Muscle of leg (tissue), 11 donors: ENCODE data around the gene PIP5K1B. TPM values are rescaled to one million over a fixed set of nuclear protein-coding genes. Genes with fewer than 3 reads are reported as not detected.

Source experiments
- DNase-seq: peaks from one replicate; pipeline ENCODE4 v3.0.0; 2013
- H3K27ac ChIP-seq: one replicate; pipeline ENCODE4 v1.5.1; 2013; ENCODE audit warnings: mild to moderate bottlenecking, low read length, control low read depth
- H3K27me3 ChIP-seq: one replicate; pipeline ENCODE4 v1.6.1; 2013; ENCODE audit warnings: low read length; ENCODE audit not compliant: control insufficient read depth, insufficient read depth
- H3K36me3 ChIP-seq: one replicate; pipeline ENCODE4 v1.6.1; 2013; ENCODE audit warnings: low read length; ENCODE audit not compliant: control insufficient read depth, insufficient read depth
- H3K4me1 ChIP-seq: one replicate; pipeline ENCODE4 v1.6.1; 2013; ENCODE audit warnings: low read length; ENCODE audit not compliant: control insufficient read depth, insufficient read depth
- H3K4me3 ChIP-seq: one replicate; pipeline ENCODE4 v1.5.1; 2013; ENCODE audit warnings: low read length, control low read depth
- H3K9me3 ChIP-seq: replicated peaks from 2 replicates; pipeline ENCODE4 v1.6.1; 2013; ENCODE audit warnings: low read depth, low read length; ENCODE audit not compliant: control insufficient read depth
- WGBS: methylation state at CpG from one replicate; pipeline ENCODE4 v1.1.5; 2013; ENCODE audit warnings: missing lambda C conversion rate; ENCODE audit not compliant: insufficient coverage; 5-methylcytosine and 5-hydroxymethylcytosine counted together
- polyA plus RNA-seq, 8 donors: library from polyadenylated mRNA; unstranded; fragments of 120-200 nt; gene quantifications; one replicate each; pipeline versions ENCODE4 v1.2.1 to v1.2.3, GENCODE V29; 2013; ENCODE audit warnings: inconsistent platforms in 1 of 8, low replicate concordance in 1 of 8; ENCODE audit not compliant: insufficient read length in 8 of 8, insufficient read depth in 1 of 8
- total RNA-seq: library from RNA; stranded (reverse); fragments of 120-200 nt; gene quantifications from one replicate; pipeline ENCODE4 v1.2.4, GENCODE V29; 2013

Gene PIP5K1B
- total and polyA plus RNA-seq, 9 donors = 0.91 to 3.1 (median 1.3) TPM

GRCh38 chr9:68797116-68797515, 92.1 kb downstream of the PIP5K1B start:
- no peak overlapping the region for H3K27ac ChIP-seq
- no peaks in the 10 kb centered on the region for H3K9me3 ChIP-seq
- H3K36me3 ChIP-seq = no peaks in the 10 kb centered on the region
- DNase-seq = no peak
- H3K27me3 ChIP-seq = no peaks in the 10 kb centered on the region
- 82% methylated on average over 3 of the region's 3 CpGs for WGBS
- H3K4me1 ChIP-seq = no peaks in the 10 kb centered on the region
- no peak overlapping the region for H3K4me3 ChIP-seq

- Histone ChIP-seq H3K36me3 (no peaks in the 10 kb centered on the region), H3K27me3 (peaks cover 2% of the 10 kb centered on the region), H3K4me1 (no peaks in the 10 kb centered on the region), H3K27ac (no peak overlapping the region), H3K9me3 (no peaks in the 10 kb centered on the region), H3K4me3 (no peak overlapping the region)
- WGBS = no CpG with 5 or more reads among the region's 1 CpG
- no peak for DNase-seq
These were observed 93.4 kb downstream of the PIP5K1B start for GRCh38 chr9:68798423-68798822.

GRCh38 chr9:68800836-68801235, 95.8 kb downstream of the PIP5K1B start:
- Histone ChIP-seq H3K27ac (no peak overlapping the region), H3K36me3 (no peaks in the 10 kb centered on the region), H3K4me3 (no peak overlapping the region), H3K4me1 (peaks cover 9% of the 10 kb centered on the region), H3K9me3 (no peaks in the 10 kb centered on the region), H3K27me3 (peaks cover 2% of the 10 kb centered on the region)
- WGBS = no CpG with 5 or more reads among the region's 2 CpGs
- DNase-seq = no peak

- no peak overlapping the region for H3K27ac ChIP-seq
- peaks cover 12% of the 10 kb centered on the region for H3K4me1 ChIP-seq
- DNase-seq = no peak
- no peak overlapping the region for H3K4me3 ChIP-seq
- H3K27me3 ChIP-seq = peaks cover 2% of the 10 kb centered on the region
- no peaks in the 10 kb centered on the region for H3K9me3 ChIP-seq
- WGBS = 64% methylated on average over 6 of the region's 6 CpGs
- H3K36me3 ChIP-seq = no peaks in the 10 kb centered on the region
These were observed 97.5 kb downstream of the PIP5K1B start for GRCh38 chr9:68802525-68803015.

GRCh38 chr9:68804911-68805889, 100.2 kb downstream of the PIP5K1B start:
- no peak for DNase-seq
- peaks cover 2% of the 10 kb centered on the region for H3K27me3 ChIP-seq
- H3K4me1 ChIP-seq = peaks cover 12% of the 10 kb centered on the region
- H3K9me3 ChIP-seq = no peaks in the 10 kb centered on the region
- no peak overlapping the region for H3K27ac ChIP-seq
- H3K36me3 ChIP-seq = no peaks in the 10 kb centered on the region
- WGBS = 77% methylated on average over 10 of the region's 11 CpGs
- no peak overlapping the region for H3K4me3 ChIP-seq

- peaks cover 2% of the 10 kb centered on the region for H3K27me3 ChIP-seq
- H3K4me1 ChIP-seq = peaks cover 12% of the 10 kb centered on the region
- no peaks in the 10 kb centered on the region for H3K9me3 ChIP-seq
- H3K4me3 ChIP-seq = no peak overlapping the region
- DNase-seq = no peak
- H3K27ac ChIP-seq = no peak overlapping the region
- 91% methylated on average over 3 of the region's 3 CpGs for WGBS
- no peaks in the 10 kb centered on the region for H3K36me3 ChIP-seq
These were observed 101.0 kb downstream of the PIP5K1B start for GRCh38 chr9:68805890-68806517.

GRCh38 chr9:68808338-68808890, 103.4 kb downstream of the PIP5K1B start:
- Histone ChIP-seq H3K36me3 (no peaks in the 10 kb centered on the region), H3K9me3 (no peaks in the 10 kb centered on the region), H3K4me3 (no peak overlapping the region), H3K27ac (no peak overlapping the region), H3K4me1 (peaks cover 12% of the 10 kb centered on the region), H3K27me3 (no peaks in the 10 kb centered on the region)
- WGBS = 94% methylated on average over 2 of the region's 6 CpGs
- DNase-seq = no peak

DNA sequence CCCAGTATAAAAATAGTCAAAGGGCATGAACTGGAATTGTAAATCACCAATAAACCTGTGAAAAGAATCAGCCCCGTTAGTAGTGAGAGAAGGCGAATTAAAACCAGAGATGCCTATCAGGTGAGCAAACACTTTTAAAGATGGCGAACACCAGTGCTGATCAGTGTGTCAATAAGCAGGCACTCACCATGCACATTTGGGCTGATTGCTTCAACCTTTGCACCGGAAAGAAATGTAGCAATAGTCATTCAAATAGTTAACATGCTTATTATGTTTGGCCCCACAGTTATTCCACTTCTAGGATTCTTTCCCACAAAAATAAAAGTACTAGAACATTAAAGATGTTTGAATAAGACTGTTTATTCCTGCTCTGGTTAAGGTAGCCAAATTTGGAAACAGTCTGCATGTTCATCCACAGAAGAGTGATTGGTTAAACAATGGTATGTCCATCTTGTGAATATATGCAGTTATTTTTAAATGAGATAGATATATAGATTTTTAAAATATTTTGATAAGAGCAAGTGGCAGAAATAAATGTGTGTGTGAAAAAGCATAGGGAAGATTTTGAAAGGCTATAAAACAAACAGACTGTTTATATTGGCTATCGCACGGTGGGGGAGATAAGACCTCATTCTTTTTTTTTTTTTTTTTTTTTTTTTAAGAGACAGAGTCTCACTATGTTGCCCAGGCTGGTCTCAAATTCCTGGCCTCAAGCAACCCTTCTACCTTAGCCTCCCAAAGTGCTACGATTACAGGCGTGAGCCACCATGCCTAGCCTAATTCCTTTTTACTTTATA, 112.2 kb downstream of the PIP5K1B start:
- no peaks in the 10 kb centered on the region for H3K36me3 ChIP-seq
- no peak overlapping the region for H3K27ac ChIP-seq
- H3K9me3 ChIP-seq = no peaks in the 10 kb centered on the region
- no peak overlapping the region for H3K4me3 ChIP-seq
- H3K27me3 ChIP-seq = peaks cover 2% of the 10 kb centered on the region
- no peak for DNase-seq
- 71% methylated on average over 4 of the region's 8 CpGs for WGBS
- no peaks in the 10 kb centered on the region for H3K4me1 ChIP-seq

GRCh38 chr9:68819065-68819464, 114.0 kb downstream of the PIP5K1B start:
- H3K27ac ChIP-seq = no peak overlapping the region
- H3K4me1 ChIP-seq = no peaks in the 10 kb centered on the region
- no peaks in the 10 kb centered on the region for H3K27me3 ChIP-seq
- no peaks in the 10 kb centered on the region for H3K36me3 ChIP-seq
- H3K9me3 ChIP-seq = no peaks in the 10 kb centered on the region
- WGBS = 83% methylated on average over 1 of the region's 2 CpGs
- H3K4me3 ChIP-seq = no peak overlapping the region
- no peak for DNase-seq
